Stimulated activated CD8-positive, alpha-beta memory T cell treated with anti-CD3 and anti-CD28 coated beads, Interleukin-15, amount 100 ng/mL, for 48 hours (primary cell): Measurements from ENCODE around the gene PTPRD.
"Not testable (repeated sequence)": the region's sequence is repeated elsewhere in the genome, so short reads cannot be mapped to it uniquely, and the experiment has no call there.

Experiments
- DNase-seq, 2 donors: peaks; one replicate each; pipeline ENCODE4 v3.0.0-alpha.2; 2020; ENCODE audit warnings: low read depth in 2 of 2

PTPRD gene

DNA sequence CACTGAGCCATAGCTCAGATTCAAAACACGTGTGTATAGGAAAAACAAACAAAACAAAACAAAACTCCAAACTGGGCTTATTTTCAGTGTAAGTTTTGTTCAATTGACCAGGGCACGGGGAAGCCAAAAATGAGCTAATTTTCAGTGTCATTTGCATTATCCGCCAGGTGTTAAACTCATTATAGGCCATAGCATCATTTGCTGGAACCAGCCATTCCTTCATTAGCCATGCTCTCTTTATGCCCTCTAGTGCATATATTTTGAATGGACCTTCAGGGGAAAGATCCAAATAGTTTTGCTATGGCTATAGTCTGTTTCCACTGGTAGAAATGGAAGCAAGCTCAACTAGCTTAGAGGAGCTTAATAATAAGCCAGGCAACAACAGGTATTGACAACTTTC is 1608.0 kb downstream of the PTPRD start:
- DNase-seq: no peak

DNA sequence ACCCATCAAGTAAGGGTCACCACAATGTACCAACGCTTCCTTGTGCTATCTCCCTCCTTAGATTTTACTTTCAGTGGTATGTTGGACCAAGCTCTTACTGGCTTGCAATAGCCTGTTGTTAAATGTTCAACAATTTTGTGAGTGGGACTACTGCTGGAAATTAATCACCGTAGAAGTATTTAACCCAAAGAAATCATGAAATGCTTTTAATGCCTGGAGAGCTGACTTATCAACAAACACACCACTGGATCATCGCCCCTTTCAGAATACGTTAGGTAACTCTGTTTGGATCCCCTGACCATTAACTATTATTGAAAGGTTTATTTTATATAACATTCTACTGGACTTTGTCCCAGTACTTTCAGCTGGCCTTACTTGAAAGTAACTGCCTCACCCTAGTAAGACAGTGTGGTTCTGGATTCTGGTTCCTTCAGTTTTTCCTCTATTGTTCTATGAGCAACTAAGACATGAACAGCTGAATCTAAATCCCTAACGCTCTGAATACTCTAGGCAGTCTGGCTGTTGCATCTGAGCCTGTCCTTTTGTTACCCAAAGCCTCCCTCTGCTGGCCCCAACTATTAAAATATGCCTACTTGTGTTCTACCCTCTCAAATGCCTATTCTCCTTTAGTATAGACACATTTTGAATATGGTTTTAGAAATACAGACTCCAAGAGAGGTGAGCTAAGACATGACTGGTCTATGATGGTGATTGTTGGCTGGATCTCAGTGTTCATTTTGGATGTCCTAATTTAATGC is 1609.8 kb downstream of the PTPRD start:
- no peak for DNase-seq

DNA sequence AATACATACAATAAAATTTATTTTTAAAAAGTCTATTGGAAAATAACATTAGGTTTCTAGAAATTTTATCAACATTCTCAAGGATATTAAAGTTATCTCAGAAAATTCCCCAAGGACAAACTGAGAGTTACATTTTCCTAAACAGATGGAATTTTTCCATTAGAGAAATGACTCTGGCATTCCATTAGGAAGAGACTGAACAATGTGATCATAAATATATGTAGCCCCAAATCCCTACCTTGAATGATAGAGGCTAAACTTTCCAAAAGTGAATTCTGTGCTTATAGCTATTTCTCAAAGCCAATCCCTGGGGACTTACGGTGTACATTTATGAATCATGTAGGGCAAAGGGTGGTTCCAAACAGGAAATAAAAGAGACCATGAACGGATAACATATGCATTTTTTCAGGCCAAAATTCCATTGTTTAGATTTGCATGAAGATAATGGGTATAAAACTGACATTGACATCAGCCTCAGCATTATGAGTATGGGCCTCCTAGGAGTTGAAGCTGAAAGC is 1632.2 kb downstream of the PTPRD start:
- no peak for DNase-seq

DNA sequence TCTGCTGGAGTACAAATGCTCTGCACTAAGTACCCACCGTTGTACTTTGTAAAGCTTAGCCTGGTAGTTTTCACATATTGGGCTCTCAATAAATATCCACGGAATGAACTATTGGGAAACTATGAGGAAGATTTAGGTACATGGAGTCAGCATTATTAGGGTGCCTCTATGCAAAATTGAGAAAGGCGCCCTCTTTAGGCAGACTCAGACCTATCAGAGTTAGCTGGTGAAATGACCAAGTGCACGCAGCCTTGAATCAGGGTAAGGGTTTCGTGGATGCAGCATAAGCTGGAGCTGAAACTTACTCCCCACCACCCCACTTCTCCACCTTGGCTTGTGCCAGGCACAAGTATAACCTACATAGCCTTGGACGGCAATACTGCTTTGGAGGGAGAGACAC is 1634.5 kb downstream of the PTPRD start:
- no peak for DNase-seq

DNA sequence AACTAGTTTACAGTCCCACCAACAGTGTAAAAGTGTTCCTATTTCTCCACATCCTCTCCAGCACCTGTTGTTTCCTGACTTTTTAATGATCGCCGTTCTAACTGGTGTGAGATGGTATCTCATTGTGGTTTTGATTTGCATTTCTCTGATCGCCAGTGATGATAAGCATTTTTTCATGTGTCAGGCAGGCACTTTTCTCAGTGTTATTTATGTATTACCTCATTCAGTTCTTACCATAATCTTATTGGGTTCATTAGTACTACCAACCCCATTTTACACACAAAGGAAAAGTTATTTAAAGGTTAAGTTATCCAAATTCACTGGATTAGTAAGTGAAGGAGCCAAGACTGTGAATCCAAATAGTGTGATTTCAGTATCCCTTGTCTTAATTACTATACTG is 1644.5 kb downstream of the PTPRD start:
- not testable (repeated sequence) for DNase-seq

DNA sequence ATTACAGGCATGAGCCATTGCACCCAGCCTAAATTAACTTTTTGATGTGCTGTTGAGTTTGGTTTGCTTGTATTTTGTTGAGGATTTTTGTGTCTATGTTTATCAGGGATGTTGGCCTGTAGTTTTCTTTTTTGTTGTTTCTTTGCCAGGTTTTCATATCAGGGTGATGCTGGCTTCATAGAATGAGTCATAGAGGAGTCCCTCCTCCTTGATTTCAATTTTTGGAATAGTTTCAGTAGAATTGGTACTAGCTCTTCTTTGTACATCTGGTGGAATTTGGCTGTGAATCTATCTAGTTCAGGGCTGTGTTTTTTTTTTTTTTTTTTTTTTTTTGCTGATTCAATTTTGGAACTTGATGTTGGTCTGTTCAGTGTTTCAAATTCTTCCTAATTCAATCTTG is 1648.9 kb downstream of the PTPRD start:
- no peak for DNase-seq

DNA sequence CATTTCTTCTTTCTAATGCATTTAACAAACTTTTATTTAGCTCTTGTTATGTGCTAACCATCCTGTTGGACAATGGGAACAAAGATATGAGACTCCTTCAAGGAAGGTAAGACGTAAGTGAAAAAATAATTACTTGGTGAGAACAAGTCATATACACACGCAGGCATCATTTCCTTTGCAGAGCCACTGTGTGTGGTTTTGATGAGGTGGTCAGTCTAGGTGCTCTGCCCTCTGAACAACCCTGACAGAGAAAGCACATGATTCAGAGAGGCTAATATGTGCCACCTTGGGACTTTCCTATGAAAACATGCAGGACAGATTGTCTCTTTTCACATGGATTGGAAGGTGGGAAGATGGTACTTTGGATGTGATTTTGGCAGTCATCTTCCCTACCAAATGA is 1650.7 kb downstream of the PTPRD start:
- no peak for DNase-seq

DNA sequence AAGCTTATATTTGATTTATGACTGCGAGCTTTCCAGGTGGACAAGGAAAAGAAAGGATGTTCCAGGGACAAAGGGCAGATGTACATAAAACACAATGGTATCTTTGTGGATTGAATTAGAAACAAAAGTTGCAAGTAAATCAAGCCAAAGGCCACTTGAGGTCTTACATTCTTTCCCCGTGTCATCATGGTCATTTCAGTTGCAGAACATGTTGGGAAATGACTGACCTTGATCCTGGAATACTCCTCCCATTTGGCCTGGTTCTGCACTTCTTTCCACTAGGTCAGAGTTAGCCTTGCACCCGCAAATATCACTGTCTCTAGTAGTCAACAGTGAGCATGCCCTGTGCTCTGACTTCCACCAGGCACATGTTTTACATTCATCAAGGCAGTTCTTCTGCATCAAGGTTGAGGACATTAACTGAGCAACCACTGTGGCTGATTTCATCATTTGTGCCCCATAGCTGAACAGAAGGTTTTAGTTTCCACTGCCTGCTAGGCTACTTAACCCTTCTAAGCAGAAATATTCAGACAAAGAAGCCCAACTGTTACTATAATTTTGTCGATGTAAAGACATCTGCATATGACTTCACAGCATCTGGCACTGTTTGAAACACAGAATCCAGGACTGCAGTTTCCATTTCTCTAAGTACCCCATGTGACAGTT is 1651.5 kb downstream of the PTPRD start:
- no peak for DNase-seq

DNA sequence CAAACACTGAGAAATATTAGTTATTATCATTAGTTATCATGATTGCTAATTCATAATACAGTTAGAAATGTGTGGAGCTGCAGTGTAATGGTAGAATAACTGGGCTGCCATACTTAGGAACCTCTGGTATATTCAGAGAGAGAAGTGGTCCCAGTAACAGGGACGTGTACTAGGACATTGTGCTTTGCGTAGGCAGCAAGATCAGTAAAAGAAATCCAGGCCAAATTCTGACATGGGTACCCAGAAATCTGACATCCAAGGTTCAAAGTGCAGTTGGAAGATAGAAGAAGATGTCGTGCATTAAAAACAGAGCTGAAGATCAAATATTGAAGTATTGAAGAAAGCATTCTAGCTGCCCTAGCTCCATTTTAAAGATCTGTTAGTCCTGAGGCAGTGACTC is 1652.5 kb downstream of the PTPRD start:
- DNase-seq: no peak

DNA sequence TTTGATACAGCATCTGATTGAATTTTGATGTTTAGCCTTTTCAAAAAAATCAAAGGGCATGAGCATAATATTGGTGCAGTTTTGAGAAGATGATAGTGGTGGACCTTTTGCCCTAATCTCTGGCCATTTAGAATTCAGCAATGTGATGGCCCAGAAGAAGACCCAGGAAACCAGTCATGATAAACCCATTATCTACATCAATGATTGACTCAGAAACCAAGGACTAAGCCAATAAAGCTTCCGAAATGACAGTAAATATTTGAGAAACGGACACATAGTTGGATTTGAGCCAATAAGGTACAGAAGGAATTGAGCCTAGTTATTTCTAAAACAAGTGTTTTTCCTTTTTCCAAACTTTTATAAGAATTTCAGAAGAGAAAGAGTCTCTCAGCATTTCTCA is 1654.4 kb downstream of the PTPRD start:
- DNase-seq: no peak

DNA sequence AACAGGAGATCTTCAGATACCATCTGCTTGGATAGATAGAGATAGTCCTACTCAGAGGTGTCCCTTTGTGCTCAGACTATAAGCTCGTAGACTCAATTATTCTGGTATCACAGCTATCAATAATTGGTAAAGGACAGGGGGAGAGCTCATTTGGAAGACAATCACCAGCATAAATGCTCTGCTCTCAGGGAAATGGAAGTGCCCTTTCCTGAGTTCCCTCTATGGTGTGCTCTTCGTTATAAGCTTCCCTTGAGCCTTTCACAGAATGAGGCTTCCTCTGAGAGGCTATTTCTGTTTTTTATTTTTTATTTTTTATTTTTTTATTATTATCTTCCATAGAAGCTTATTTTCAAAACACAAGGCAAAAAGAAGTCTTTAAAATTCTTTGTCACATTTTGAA is 1657.5 kb downstream of the PTPRD start:
- no peak for DNase-seq

DNA sequence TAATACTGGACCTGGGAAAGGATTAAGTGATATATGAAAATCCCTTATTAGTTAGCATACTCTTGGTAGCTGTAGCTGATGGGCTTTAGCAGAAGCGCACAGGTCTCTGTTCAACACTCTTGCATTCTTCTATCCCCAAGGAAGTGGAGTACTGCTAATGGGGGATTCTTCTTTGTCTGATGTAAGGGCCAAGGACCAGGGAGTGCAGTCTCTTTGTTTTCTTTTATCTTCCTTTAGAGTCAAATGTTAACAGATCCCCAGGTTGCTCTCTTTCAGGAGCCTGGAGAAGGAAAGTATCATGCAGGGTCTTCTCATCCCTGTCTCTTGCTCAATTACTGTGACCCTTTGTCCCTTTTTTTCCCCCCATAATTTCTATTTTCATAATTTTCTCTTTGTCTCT is 1666.3 kb downstream of the PTPRD start:
- DNase-seq: no peak

DNA sequence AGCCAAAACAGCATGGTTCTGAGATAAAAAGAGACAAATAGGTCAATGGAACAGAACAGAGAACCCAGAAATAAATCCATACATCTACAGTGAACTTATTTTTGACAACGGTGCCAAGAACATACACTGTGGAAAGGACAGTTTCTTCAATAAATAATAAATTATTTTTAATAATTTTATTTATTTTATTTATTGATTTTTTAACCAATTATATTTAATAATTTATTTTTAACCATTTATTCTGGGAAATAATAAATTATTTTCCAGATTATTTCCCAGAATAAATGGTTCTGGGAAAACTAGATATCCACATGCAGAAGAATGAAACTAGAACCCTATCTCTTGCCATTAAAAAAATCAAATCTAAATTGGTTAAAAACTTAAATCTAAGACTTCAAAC is 1669.4 kb downstream of the PTPRD start:
- no peak for DNase-seq

DNA sequence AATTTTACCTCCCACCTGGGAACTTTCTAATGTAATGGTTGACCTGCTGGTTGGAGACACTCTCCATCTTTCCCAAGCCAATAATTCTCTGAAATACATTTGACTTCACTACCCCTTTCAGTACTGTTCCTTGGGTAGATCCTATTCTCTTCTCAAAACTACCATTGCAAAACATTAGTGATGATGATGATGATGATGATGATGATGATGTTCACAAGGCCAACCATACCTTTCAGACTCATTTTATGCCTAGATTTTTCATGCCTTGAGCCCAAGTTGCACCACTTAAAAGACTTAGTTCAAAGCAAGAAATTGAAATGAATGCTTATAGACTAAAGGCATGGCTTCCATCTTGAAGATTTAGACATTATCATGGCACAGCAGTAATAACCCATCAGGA is 1672.2 kb downstream of the PTPRD start:
- no peak for DNase-seq

DNA sequence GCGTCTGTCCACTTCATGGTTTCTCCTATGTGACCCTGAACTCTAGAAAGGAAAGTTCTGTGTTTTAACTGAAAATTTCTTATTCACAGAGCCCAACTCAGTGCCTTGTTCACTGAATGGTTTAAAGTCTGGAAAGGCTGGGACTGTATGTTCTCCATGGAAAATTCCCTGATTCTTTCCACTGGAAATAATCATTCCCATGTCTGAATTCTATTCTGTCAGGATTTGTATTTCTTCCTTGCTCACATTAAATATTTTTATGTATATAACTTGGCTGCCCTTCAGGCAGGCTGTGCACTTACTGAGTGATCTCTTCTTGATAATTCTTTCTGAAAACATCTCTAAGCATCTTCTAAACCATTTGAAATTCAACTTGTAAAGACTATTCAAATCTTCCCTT is 1686.3 kb downstream of the PTPRD start:
- DNase-seq: no peak

DNA sequence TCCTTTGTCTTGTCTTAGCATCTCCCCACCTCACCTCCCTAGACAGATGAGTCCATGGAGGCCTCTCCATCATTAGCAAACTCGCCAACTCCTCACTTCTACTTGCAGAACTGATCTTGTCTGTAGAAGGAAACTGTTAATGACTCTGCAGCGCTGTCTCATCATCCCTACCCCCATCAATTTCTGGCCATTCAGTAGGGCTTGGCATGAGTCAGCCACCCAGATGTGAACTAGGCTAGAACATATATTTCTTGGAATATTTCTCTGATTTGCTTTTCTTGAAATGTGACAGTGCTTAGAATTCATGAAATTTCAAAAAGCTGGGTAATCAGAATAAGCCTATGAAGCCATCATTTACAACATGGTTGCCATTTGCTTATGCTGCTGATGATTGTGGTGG is 1688.2 kb downstream of the PTPRD start:
- no peak for DNase-seq

DNA sequence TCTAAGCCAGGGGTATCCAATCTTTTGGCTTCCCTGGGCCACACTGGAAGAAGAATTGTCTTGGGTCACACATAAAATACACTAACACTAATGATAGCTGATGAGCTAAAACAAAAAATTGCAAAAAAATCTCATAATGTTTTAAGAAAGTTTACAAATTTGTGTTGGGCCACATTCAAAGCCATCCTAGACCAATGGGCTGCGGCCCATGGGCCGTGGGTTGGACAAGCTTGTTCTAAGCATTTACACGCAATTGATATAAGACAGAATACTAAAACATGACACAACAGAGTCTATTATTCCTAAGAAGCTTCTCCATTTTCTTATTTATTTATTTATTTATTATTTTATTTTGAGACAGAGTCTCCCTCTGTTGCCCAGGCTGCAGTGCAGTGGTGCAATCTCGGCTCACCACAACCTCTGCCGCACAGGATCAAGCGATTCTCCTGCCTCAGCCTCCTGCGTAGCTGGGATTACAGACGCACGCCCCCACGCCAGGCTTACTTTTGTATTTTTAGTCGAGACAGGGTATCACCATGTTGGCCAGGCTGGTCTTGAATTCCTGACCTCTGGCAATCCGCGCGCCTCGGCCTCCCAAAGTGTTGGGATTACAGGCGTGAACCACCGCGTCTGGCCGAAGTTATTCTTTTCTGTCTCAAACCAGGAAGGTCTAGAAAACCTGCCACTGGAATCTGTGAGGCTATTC is 1692.2 kb downstream of the PTPRD start:
- DNase-seq: not testable (repeated sequence)

DNA sequence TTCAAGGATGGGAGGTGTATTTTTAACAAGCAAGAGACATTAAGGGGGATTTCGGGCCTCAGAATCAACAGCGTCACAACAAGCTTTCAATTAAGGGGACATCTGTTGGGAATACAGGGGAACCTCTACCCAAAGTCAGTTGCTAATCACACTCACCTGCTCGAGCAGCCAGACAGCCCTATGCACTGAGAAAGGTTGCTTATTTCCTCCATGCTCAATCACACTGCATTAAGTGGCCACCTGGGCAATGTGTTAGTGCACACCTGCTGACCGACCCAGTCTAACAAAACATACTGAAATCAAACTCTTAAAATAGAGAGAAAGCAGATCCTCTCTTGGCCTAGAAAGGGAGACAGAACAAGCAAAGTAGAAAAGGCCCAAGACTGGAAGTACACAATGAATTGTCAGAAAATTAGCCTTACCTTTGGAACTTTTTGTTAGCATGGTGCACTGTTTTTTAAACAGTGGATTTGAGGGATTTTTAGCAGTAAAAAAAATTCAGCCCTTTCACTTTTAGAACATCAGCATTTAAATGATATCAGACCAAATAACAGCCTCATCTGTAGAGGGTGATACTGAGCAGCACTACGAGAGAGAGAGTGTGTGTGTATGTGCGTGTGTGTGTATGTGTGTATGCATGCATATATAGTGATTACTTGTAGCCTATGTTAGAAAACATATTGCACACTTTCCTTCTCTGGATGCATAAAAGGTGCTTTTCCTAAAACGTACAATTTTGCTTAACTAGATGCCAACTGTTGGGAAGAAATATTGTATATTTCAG is 1694.7 kb downstream of the PTPRD start:
- DNase-seq: no peak

DNA sequence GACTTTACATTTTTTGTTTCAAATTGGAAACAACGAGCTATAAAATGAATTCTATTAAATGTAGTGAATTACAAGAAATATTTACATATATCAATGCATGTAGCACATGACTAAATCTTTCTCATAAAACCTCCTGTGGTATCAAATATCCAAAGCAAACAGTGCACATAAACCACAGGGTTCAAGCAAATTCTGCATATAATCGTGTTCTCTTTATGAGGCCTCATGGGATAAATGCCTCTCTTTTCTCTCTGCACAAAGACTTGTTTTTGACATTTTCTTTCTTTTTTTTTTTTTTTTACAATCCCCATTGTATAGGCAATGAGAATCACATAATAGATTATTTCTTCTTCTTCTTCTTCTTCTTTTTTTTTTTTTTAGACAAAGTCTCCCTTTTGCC is 1696.0 kb downstream of the PTPRD start:
- DNase-seq: no peak

DNA sequence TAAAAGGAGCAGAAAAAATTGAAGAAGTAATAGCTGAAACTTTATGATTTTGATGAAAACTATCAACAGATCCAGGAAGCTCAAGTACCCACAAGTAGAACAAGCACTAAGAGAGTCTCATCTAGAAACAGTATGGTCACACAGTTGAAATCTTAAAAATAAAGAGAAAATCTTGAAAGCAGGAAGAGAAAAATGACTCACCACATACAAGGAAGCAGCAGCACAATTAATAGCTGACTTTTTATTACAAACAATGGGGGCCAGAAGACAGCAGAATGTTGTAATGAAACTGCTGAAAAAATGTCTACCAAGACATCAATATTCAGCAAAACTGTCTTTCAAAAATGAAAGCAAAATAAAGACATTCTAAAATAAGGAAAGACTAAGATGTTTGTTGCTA is 1704.9 kb downstream of the PTPRD start:
- DNase-seq: no peak

DNA sequence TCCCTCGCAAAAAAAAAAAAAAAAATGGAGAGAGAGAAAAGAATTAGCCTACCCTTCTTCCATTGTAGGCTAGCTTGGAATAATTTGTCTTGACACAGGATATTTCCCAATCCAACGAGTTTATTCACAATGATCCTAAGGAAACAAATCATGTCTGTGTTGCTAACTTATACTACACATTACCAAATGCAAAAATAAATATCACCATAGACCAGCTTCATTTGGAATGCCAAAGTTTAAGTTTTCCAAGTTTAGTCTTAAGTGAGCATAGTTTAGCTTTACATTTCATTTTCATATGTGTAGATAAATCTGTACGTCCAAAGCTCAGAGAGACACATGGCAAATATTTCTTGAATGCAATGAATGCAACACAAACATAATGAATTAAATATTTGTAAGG is 1707.1 kb downstream of the PTPRD start:
- DNase-seq: no peak
